AG04450 (cell line): ENCODE results near the gene SPZ1. TPM values are rescaled to one million over a fixed set of nuclear protein-coding genes. Genes with fewer than 3 reads are reported as not detected.

Experiments
- CTCF ChIA-PET: fragments of 300-600, 350-600 bp; formaldehyde crosslinking; extraction: SDS; loops from one replicate; lab custom pipeline; 2022; ENCODE audit warnings: antibody characterized with exemption, inconsistent platforms; lab: Charles Lee
- POLR2A ChIA-PET: fragments of 350-600 bp; formaldehyde crosslinking; extraction: SDS; loops from one replicate; lab custom pipeline; 2021; ENCODE audit warnings: antibody characterized with exemption, inconsistent platforms; lab: Yijun Ruan, JAX
- DNase-seq: peaks from one replicate; pipeline ENCODE4 v3.0.0-alpha.2; 2011; ENCODE audit warnings: low read depth, low spot score
- H3K27ac ChIP-seq: one replicate; pipeline ENCODE4 v1.5.1; 2012; ENCODE audit warnings: low read depth, low read length, control low read depth
- H3K27me3 ChIP-seq: one replicate; pipeline ENCODE4 v1.6.0; 2012; ENCODE audit warnings: low read length; ENCODE audit not compliant: control insufficient read depth, insufficient read depth
- H3K4me3 ChIP-seq: 2 replicates; pipeline ENCODE4 v1.5.1; 2011; ENCODE audit warnings: mild to moderate bottlenecking, low read depth, low read length, control low read depth
- H3K9me3 ChIP-seq: 2 replicates; pipeline ENCODE4 v1.5.1; 2012; ENCODE audit warnings: low read length; ENCODE audit not compliant: control insufficient read depth, insufficient read depth
- CTCF ChIP-seq: IDR thresholded peaks from 2 replicates; pipeline ENCODE4 v1.5.1; 2011; ENCODE audit warnings: low read depth, low read length, control low read depth, inconsistent platforms
- polyA plus RNA-seq: library from polyadenylated mRNA; depleted of rRNA; stranded (reverse); fragments of >200 nt; gene quantifications from 2 replicates; pipeline ENCODE4 v1.2.3, GENCODE V29; 2011

Gene SPZ1
- polyA plus RNA-seq, 1 experiment: not detected

- H3K4me3 ChIP-seq: no peak overlapping the region
- ChIA-PET CTCF (interaction anchor here (1.0 kb wide), 1 partner anchor 17 kb away, joined by 10 read pairs; no protein-coding TSS in a partner anchor), POLR2A (no interaction called here)
- H3K9me3 ChIP-seq: no peaks in the 10 kb centered on the region
- no peak for TF ChIP-seq CTCF
- DNase-seq: no peak
- H3K27me3 ChIP-seq: peaks cover 2% of the 10 kb centered on the region
- no peak overlapping the region for H3K27ac ChIP-seq
These were observed 5.1 kb downstream of the SPZ1 start for GRCh38 chr5:80324912-80325311.

DNA sequence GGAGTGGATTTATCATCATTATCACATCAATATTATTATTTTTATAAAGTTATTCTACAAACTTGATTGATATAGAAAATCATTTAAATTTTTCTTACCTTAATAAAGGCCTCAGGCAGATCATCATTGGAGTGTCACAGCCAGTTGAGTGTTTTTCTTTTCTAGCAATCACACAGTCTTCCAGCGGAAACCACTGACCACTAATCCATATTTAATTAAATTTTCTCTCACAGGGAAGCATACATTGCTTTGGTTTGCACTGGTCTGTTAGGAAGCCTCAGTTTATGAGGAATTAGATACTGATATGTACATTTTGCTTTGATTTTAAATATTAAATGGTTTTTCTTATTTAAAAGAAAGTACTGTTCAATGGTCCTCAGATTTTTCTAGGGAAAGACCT is 6.7 kb downstream of the SPZ1 start:
- H3K4me3 ChIP-seq: no peak overlapping the region
- H3K27ac ChIP-seq: no peak overlapping the region
- ChIA-PET CTCF (no interaction called here), POLR2A (no interaction called here)
- no peak for TF ChIP-seq CTCF
- no peaks in the 10 kb centered on the region for H3K9me3 ChIP-seq
- no peaks in the 10 kb centered on the region for H3K27me3 ChIP-seq
- DNase-seq: no peak

- H3K4me3 ChIP-seq: no peak overlapping the region
- CTCF ChIA-PET: no interaction called here
- DNase-seq: no peak
- no peaks in the 10 kb centered on the region for H3K9me3 ChIP-seq
- TF ChIP-seq CTCF: no peak
- H3K27me3 ChIP-seq: no peaks in the 10 kb centered on the region
- H3K27ac ChIP-seq: no peak overlapping the region
- POLR2A ChIA-PET: no interaction called here
These were observed 17.6 kb downstream of the SPZ1 start for GRCh38 chr5:80337379-80337778.

DNA sequence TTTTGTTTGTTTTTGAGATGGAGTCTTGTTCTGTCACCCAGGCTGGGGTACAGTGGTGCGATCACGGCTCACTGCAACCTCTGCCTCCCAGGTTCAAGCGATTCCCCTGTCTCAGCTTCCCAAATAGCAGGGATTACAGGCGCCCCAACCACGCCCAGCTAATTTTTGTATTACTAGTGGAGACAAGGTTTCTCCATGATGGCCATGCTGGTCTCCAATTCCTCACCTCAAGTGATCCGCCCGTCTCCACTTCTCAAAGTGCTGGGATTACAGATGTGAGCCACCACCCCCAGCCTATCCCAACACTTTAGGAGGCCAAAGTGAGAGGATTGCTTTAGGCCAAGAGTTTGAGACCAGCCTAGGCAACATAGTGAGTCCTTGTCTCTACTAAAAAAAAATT is 19.3 kb downstream of the SPZ1 start:
- CTCF ChIA-PET: no interaction called here
- POLR2A ChIA-PET: no interaction called here

More for the DNA sequence above, 19.3 kb downstream of the SPZ1 start:
- H3K27ac ChIP-seq: no peak overlapping the region
- no peaks in the 10 kb centered on the region for H3K27me3 ChIP-seq
- DNase-seq: no peak
- H3K4me3 ChIP-seq: no peak overlapping the region
- no peaks in the 10 kb centered on the region for H3K9me3 ChIP-seq
- TF ChIP-seq CTCF: no peak
